NCI-H510A (cell line): Measurements from ENCODE around the gene FSTL3.
"Not testable (repeated sequence)": the region's sequence is repeated elsewhere in the genome, so short reads cannot be mapped to it uniquely, and the experiment has no call there.

Experiments used
- DNase-seq: peaks from one replicate; lab custom pipeline; 2025; lab: John Stamatoyannopoulos, UW

Gene FSTL3

DNA sequence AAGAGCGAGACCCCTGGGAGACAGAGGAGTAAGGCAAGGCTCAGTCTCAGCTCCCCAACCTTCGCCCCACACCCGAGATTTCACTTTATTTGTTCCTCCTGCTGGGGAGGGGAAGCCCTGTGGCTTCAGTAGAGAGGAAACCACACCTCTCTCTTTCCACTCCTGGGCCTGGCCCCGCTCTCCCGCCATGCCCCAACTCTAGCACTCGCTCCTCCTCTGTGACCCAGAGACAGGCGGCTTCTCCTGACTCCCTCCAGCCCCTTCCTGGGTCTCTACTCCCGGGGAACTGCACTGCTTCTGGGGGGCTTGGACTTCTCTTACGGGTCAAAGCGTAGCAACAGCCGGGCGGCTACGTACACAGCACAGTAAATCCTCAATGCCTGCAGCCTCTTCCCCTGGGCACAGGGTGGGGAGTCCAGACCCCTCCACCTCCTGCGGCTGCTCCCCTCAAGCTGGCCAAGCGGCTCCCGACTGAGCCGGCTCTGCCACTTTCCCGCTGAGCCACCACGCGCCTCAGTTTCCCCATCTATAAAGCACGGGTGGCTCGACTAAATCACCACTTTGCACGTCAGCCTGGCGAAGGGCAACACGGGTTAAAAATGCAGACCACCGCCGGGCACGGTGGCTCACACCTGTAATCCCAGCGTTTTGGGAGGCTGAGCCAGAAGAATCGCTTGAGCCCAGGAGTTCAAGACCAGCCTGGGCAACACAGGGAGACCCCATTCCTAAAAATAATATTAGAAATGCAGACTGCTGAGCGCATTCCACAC is 14.6 kb upstream of the FSTL3 start:
- no peak for DNase-seq

DNA sequence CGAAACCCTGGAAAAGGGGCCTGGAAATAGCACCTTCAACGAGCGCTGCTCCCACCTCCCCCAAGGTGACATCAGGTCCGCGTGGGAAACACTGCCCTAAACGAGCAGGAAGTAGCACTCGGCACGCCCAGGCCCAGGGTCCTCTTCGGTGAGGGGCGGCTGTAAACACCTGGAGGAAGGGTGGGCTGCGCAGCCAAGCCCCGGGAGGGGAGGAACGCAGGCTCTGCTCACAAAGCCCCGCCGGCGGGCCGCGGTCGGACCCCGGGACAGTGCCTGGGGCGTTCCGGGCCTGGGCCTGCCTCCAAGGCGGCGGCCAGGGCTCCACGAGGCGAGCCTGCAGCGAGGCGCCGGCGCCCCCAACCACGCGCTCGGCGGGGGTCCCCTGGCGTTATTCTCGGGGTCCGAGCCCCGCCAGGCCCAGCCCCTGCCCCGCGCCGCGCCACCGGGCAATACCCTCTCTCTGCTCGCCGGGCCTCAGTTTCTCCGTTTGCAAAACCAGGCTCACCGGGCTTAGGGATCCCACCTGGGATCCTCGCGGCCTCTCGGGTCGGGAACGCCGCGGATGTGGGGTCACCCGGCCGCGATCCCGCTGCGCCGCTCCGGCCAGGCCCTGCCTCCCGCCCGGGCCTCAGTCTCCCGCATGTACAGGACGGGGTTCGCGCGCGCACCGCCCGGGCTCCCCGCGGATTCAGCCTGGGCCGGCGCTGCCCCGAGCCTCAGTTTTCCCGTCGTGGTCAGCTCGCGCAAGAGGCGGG is 13.8 kb upstream of the FSTL3 start:
- DNase-seq, result no peak

DNA sequence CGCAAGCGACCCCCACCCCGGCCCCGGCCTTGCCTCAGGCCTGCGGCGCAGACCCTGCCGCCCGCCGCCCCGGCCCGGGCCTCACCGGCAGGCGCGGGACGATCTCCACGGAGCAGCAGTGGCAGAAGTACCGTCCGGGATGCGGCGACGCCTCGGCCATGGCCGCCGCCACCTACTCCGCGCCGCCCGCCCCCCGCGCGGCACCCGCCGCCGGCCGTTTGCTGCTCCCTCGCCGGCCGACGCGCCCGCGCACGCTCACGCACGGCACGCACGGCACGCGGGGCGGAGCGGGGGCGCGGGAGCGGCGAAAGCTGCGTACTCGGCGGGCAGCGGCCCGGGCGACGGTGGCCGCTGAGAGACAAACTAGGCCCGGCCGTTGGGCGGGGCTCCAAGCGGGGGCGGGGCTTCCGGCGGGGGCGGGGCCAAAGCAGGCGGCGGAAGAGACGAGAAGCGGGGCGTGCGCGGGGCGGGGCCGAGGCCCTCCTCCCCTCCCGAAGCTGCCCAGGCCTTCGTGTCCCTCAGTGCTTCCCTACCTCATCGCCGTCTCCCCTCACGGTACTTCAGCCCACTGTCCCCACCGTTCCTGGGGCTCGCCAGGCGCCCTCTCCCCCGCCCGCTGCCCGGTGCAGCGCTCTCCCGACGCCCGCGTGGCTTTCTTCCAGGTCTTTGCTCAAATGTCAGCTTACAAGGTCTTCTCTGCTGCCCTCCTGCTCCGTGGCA is 13.1 kb upstream of the FSTL3 start, which contains the start of gene RNF126:
Gene RNF126 (minus strand): TSS at position 253 of the 720 bp plus-strand sequence. CDS start 93 bp downstream, at position 160.
- DNase-seq, result peak; percentile 80

DNA sequence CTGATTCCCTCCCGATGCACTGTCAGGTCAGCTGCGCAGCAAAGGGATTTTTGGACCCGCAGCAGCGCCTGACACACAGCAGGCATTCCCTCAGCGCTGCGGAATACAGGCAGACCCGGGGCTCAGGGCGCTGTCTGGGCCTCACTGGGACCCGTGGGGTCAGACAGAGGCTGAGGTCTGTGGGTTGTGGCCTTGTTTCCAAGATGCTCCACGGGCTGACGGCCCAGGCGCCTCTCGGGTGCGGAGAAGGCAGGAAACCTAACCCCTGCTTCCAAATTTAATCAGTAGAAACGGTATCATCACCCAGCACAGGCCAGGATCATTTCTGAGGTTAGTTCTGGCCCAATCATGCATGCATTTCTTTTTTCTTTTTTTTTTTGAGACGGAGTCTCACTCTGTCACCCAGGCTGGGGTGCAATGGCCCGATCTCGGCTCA is 12.5 kb upstream of the FSTL3 start:
- no peak for DNase-seq

DNA sequence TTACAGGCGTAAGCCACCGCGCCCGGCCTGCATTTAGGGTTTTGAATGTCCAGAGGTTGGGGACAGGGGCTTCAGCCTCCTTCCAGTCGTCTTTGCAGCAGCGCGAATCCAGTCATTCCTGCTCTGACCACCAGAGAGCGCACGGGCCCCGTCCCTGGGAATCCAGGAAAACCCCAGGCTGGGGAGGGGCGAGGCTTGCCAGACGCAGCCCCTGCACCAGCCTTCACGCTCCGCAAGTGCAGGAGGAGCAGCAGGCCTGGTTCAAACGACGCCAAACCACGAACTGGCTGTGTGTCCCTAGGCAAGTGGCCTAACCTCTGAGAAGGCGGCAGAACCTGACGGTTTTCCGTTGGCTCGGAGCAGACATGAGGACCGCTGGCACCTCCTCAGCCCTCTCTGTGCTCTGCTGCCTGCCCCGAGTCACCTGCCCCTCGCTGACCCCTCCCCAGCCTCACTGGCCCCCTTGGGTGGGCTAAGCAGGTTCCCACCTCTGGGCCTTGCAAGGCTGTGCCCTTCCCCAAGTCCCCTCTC is 11.2 kb upstream of the FSTL3 start:
- DNase-seq, result no peak

DNA sequence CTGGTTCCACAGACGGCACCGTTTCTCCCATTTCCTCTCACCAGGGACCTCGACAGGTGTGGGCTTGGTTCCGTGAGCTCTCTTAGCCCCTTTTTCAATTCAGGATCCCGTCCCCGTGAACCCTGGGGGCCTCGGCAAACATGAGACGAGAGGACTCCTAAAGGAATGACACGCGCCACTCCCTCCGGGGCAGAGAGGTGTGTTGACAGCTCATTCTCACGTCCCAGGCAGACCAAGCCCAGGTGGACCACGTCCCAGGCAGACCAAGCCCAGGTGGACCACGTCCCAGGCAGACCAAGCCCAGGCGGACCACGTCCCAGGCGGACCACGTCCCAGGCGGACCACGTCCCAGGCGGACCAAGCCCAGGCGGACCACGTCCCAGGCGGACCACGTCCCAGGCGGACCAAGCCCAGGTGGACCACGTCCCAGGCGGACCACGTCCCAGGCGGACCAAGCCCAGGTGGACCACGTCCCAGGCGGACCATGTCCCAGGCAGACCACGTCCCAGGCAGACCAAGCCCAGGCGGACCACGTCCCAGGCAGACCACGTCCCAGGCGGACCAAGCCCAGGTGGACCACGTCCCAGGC is 9.1 kb upstream of the FSTL3 start:
- not testable (repeated sequence) for DNase-seq

DNA sequence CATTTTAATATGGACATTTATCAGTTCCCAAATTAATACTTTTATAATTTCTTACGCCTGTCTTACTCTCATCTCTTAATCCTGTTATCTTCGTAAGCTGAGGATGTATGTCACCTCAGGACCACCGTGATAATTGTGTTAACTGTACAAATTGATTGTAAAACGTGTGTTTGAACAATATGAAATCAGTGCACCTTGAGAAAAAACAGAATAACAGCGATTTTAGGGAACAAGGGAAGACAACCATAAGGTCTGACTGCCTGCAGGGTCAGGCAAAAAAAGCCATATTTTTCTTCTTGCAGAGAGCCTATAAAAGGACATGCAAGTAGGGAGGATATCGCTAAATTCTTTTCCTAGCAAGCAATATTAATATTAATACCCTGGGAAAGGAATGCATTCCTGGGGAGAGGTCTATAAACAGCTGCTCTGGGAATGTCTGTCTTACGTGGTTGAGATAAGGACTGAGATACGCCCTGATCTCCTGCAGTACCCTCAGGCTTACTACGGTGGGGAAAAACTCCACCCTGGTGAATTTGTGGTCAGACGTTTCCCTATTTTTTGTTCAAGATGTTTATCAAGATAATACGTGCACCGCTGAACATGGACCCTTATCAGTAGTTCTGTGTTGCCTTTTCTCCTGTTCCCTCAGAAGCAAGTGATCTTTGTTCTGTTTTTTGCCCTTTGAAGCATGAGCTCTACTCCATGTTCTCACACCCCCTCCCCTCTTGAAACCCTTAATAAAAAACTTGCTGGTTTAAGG is 7.3 kb upstream of the FSTL3 start:
- not testable (repeated sequence) for DNase-seq

DNA sequence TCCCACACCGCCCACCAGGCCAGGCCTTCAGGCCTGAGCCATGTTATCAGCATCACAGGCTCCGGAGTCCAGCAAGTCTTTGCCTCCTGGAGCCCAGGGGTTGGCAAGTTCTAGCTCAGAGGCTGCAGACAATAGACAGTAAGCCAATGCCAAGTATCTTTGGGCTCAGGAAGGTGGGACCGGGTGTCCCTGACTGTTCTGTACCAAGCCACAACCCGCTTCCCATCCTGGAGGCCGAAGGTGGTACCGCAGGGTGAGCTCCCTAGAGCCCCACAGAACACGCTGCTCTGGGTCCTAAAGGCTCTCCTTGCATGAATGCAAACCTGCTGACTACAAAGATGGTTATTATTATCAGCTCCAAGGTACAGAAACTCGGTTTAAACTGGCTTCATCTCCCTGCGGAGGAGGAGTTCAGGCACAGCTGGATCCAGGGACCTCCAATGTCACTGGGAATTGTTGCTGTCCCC is 5.5 kb upstream of the FSTL3 start:
- DNase-seq, result no peak

DNA sequence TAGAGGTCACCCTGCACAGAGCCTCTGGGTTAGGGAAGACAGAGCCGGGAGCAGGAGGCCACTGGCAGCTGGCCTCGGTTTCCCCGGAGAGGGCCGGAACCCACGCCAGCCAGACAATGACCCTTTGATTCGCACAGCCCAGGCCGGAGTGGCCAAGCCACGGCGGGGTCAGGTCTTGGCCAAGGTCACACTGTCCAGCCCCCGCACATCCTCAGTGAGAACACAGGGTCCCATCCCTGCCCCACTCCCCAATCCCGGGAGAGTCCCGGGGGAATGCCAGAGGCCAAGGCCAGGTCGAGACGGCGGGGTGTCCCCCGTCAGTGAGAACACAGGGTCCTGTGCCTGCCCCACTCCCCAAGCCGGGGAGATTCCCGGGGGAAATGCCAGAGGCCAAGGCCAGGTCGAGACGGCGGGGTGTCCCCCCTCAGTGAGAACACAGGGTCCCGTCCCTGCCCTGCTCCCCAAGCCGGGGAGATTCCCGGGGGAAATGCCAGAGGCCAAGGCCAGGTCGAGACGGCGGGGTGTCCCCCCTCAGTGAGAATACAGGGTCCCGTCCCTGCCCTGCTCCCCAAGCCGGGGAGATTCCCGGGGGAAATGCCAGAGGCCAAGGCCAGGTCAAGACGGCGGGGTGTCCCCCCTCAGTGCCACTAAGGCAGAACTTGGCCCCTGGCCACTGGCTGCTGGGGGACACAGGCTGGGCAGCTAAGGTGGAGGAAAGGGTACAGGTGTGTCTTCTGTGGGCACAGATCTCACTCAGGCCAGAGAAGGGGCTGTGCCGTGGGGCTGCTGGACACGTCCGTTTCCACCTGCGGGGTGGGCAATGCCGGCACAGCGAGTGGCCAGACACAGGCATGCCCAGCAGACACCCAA is 1.7 kb upstream of the FSTL3 start:
- no peak for DNase-seq

DNA sequence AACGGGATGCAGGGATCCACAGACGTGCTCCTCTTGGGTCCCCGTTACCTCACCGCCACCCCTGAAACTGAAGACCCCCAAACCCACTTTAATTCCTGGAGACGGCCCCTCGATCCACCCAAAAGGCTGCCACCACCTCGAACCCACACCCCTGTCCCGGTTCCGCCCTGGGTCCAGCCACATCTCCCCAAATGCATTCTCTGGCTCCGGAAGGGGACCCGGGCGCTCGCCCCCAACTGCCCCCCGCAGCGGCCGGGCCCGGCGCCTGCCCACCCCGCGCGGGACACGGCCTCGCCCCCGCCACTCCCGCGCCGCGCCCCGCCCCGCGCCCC is 219 bp upstream of the FSTL3 start:
- DNase-seq, result no peak

DNA sequence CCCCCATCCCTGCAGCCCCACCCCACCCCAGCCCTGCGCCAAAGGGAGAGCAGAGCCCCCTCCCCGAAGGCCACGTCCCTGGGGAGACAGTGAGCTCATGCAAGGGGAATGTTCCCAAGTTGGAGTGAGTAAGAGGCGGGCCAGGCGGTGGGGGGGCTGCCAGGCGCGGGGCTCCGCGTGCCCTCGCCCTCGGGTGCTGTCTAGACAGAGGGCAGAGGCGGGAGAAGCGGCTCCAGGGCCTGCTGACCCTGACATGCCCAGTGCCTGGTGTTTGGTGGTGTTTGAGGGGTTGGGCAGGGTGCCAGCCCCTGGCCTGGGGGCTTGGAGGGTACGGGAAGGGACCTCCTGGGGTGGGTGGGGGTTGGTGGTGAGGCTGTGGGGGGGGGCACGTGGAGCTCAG is 1.0 kb downstream of the FSTL3 start:
- no peak for DNase-seq

DNA sequence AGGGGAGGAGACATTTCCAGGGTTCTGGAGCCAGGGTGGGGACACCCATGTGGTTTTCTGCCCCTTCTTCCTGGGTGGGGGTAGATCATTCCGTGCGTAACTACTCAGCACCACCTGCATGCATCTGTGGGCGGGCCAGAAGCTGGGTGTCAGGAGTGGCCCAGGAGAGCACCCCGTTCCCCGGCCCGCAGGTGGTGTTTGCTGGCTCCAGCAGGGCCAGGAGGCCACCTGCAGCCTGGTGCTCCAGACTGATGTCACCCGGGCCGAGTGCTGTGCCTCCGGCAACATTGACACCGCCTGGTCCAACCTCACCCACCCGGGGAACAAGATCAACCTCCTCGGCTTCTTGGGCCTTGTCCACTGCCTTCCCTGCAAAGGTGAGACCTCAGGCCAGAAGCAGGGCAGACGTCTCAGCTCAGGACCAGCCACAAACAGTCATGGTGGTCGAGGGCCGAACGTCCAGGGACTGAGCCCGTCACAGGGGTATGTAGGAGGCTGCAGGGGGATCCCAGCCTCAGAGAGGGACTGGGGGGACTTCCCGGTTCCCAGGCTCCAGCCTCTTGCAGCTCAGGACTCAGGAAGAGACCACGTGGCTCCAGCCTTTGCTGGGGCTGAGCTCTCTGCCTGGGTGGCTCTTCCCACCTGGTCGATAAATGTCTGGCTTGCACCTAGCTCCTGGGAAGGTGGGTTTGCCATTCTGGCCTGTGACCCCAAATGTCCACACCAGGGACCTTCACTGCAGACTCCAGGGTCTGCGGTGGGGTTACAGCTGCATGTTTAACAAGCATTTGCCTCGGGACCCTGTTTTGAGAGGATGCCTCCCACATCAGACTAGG is 1.6 kb downstream of the FSTL3 start:
- no peak for DNase-seq

DNA sequence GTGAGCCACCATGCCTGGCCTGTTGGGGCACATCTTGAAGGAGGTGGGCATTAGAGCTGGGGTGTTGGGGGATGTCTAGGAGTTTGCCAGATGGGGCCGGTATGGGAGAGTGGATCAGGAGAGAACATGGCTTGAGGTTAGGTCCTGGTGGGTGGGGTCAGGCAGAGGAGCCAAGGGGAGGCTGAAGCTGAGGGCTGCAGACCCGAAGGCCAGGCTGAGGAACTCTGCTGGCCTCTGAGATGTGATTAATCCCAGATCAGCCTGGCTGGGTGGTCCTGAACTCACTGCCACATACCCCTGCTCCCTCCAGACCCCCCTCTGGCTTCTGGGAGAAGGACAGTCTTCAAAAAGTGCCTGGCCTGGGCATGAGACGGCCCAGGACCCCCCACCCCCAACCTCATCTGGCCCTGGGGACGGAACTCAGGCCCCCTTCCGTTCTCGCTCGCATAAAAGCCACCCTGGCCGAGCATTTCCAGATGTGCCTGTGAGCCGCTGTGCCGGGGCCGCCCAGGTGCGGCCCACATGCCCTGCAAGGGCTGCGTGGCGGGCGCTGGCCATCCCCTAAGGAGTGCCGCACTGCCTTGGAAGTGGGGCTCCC is 2.7 kb downstream of the FSTL3 start:
- no peak for DNase-seq

DNA sequence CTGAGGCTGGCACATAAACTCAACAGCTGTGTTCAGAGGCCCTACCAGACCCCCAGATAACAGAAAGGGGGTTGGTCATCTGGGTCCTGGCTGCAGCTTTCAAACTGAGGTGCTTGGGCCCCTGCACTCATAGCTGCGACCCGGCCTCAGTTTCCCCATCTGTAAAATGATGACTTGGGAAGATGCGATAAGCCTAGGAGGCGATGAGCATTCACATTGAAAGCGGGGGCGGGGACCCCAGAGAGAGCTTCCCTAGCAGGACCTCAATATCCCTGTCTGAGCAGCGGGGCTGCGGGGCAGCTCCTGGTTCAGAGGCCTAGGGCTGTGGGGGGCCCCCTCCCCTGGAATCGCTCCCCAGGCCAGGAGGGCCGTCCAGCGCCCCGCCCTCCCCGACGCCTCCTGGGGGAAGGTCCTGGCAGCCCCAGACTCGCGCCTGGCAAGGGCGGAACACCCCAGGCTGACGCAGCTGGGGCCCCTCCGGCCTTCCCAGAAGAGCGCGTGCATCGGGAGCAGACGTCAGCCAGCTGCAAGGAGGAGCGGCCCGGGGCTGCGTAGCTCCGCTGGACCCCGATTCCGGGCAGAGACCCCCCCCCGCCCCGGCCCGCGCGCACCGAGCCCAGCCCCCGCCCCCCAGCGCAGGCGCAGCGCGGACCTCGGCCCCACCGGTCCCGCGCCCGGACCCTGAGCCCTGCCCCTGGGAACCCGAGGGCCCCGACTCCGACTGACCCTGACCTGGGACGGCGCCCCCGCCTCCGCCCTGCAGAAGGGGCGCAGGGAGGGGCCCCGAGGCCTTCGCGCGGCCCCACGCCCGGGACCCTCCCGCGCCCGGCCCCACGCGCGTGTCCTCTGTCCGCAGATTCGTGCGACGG is 3.5 kb downstream of the FSTL3 start:
- no peak for DNase-seq

DNA sequence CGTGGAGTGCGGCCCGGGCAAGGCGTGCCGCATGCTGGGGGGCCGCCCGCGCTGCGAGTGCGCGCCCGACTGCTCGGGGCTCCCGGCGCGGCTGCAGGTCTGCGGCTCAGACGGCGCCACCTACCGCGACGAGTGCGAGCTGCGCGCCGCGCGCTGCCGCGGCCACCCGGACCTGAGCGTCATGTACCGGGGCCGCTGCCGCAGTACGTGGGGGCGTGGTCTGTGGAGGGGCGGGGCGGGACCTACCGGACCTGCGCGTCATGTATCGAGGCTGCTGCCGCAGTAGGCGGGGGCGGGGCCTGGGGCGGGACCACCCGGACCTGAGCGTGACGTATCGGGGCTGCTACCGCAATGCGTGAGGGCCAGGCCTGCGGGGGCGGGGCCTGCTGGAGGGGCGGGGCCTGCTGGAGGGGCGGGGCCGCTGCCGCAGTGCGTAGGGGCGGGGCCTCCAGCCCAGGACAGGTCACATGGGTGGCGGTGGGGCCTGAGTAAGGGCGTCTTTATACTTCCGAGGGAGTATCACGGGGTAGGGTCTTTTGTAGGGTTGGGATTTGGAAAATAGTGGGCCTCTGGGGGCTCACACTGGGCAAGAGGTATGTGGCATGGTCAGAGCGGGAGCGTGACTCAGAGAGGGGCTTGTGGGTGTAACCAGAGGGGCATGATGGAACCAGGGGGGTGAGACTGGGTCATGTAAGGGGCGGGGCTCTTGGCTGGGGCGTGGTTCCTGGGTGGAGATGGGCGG is 4.3 kb downstream of the FSTL3 start:
- DNase-seq, result peak; percentile 61

DNA sequence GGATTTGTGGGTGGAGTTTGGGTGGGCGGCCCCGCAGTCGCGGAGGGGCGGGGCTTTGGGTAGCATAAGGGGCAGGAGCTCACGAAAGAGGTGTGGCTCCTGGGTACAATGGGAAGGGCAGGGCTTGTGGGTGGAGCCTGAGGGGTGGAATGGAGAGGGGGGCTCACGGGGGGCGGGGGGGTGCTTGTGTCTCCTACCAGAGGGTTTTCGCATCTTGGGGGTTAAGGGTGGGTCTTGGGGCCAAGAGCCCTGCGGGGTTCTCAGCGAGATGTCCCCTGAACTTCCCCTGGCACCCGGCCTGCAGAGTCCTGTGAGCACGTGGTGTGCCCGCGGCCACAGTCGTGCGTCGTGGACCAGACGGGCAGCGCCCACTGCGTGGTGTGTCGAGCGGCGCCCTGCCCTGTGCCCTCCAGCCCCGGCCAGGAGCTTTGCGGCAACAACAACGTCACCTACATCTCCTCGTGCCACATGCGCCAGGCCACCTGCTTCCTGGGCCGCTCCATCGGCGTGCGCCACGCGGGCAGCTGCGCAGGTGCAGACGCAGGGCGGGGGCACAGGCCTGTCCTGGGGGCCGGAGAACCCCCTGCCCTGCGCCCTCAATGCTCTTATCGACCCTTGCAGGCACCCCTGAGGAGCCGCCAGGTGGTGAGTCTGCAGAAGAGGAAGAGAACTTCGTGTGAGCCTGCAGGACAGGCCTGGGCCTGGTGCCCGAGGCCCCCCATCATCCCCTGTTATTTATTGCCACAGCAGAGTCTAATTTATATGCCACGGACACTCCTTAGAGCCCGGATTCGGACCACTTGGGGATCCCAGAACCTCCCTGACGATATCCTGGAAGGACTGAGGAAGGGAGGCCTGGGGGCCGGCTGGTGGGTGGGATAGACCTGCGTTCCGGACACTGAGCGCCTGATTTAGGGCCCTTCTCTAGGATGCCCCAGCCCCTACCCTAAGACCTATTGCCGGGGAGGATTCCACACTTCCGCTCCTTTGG is 5.1 kb downstream of the FSTL3 start:
- DNase-seq, result no peak
